K562 (cell line): ENCODE results near the gene RPP21. TPM values are rescaled to one million over a fixed set of nuclear protein-coding genes. Genes with fewer than 3 reads are reported as not detected.

ENCODE experiments used
- CREB3 ChIP-seq: fragments of 450-650 bp; conservative IDR thresholded peaks from 2 replicates; pipeline ENCODE4 v1.6.1; 2016; ENCODE audit warnings: missing genetic modification characterization, low read depth, mild to moderate bottlenecking, missing compliant biosample characterization, moderate library complexity
- ETS2 ChIP-seq: IDR thresholded peaks from 2 replicates; pipeline ENCODE4 v1.6.1; 2016; ENCODE audit warnings: borderline replicate concordance, missing genetic modification characterization, mild to moderate bottlenecking, moderate library complexity, missing compliant biosample characterization; ENCODE audit not compliant: poor library complexity, severe bottlenecking
- FIP1L1 ChIP-seq: fragments of 200-400 bp; formaldehyde crosslinking; IDR thresholded peaks from 2 replicates; pipeline ENCODE4 v1.6.1; 2018; ENCODE audit warnings: mild to moderate bottlenecking, low read depth, low read length; ENCODE audit not compliant: poor library complexity, severe bottlenecking
- RUNX1 ChIP-seq: sonication (generic); IDR thresholded peaks from 2 replicates; pipeline ENCODE4 v1.6.1; 2016; ENCODE audit warnings: antibody characterized with exemption, low read depth
- SAFB ChIP-seq: fragments of 200-400 bp; formaldehyde crosslinking; IDR thresholded peaks from 2 replicates; pipeline ENCODE4 v1.6.1; 2017; ENCODE audit warnings: low read depth, low read length, borderline replicate concordance
- SUPT5H ChIP-seq: fragments of 450-650 bp; IDR thresholded peaks from 2 replicates; pipeline ENCODE4 v1.6.1; 2016
- TARDBP ChIP-seq: fragments of 450-650 bp; IDR thresholded peaks from 2 replicates; pipeline ENCODE4 v1.6.1; 2016
- WHSC1 ChIP-seq: IDR thresholded peaks from one replicate; pipeline ENCODE4 v1.6.1; 2012; ENCODE audit warnings: low read length, control low read depth, inconsistent platforms
- polyA plus RNA-seq, 8 experiments: library from polyadenylated mRNA; depleted of rRNA in 4 of 8; stranded (reverse) in 5 of 8; unstranded in 3 of 8; fragments of >200 nt; fragmentation: Nextera tagmentation in 2 of 8; fragmentation: Illumina TruSeq in 1 of 8; extraction: Ambion mirVana in 2 of 8; extraction: Trizol in 1 of 8; gene quantifications; 2 replicates each; pipeline versions ENCODE4 v1.2.1 to v1.2.3, GENCODE V29; 2011 to 2014; ENCODE audit warnings: inconsistent platforms in 1 of 8, missing spikeins in 1 of 8
- total RNA-seq, 7 experiments: library from RNA; depleted of rRNA in 6 of 7; stranded (reverse); fragments of >200 nt in 6 of 7; fragmentation: Illumina TruSeq in 2 of 7; extraction: Trizol in 2 of 7; gene quantifications; 2 replicates each; pipeline versions ENCODE4 v1.2.1 to v1.2.3, GENCODE V29; 2011 to 2021; ENCODE audit warnings: low replicate concordance in 1 of 7
- TF ChIP-seq, protein P1 (sequence below), 2 experiments: fragments of 200-800 bp in 1 of 2; sonication (Bioruptor generic) in 1 of 2; sonication (generic) in 1 of 2; formaldehyde crosslinking in 1 of 2; IDR thresholded peaks in 1 of 2; conservative IDR thresholded peaks in 1 of 2; 2 replicates each; pipeline versions ENCODE4 v1.5.0 to v1.6.1; 2016 to 2020; ENCODE audit warnings: missing compliant biosample characterization in 1 of 2, missing genetic modification characterization in 1 of 2, missing genetic modification reagents in 1 of 2
- TF ChIP-seq, protein P2 (sequence below): fragments of 450-650 bp; IDR thresholded peaks from 2 replicates; pipeline ENCODE4 v1.6.1; 2016; ENCODE audit warnings: mild to moderate bottlenecking, moderate library complexity
- TF ChIP-seq, protein P3 (sequence below): sonication (generic); formaldehyde crosslinking; IDR thresholded peaks from 2 replicates; pipeline ENCODE4 v1.9.0; 2022; ENCODE audit warnings: mild to moderate bottlenecking, missing genetic modification reagents

The RPP21 gene
- total and polyA plus RNA-seq, 9 of the 15 experiments (the other 6 are each of a cell fraction or from before 2014, with no cell fraction given) = 62.1 to 362 (median 166) TPM

DNA sequence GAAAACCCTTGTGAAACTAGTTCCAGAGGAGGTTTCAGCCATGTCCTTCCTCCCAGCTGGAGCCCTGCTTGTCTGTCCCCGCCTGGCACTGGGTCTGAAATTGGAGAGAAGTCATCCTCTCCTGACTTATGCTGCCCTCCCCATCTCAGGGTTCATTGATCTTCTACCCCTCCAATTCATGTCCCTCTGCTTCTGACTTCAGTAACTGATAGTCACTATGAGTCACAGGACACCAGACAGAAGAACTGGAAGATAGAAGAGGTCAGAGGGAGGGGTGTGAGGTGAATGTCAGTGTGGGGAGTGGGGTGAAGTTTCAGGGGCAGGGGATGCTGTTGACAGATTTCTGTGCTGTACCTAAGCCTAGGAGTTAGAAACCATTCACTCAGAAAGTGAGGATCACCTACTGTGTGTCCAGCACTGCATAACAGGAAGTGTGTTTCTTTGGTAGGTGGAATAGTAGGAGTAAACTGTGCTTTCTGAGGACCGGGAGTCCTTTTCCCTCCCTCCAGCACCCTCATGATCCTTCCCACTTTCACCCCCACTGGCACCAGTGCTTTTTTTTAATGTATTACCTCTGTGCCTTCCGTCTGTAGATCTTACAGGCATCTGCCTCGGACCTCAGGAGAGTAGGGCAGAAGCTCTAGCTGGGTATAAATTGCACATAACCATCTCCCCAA lies 627 bp upstream of the RPP21 start (continued):
- TF ChIP-seq WHSC1 = no peak
- no peak for TF ChIP-seq FIP1L1
- TF ChIP-seq, protein P1, sequence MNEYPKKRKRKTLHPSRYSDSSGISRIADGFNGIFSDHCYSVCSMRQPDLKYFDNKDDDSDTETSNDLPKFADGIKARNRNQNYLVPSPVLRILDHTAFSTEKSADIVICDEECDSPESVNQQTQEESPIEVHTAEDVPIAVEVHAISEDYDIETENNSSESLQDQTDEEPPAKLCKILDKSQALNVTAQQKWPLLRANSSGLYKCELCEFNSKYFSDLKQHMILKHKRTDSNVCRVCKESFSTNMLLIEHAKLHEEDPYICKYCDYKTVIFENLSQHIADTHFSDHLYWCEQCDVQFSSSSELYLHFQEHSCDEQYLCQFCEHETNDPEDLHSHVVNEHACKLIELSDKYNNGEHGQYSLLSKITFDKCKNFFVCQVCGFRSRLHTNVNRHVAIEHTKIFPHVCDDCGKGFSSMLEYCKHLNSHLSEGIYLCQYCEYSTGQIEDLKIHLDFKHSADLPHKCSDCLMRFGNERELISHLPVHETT (CRISPR knock-in tag; conservative IDR thresholded peaks at IDR 0.05 in 1 of 2, IDR thresholded peaks at IDR 0.05 in 1 of 2) = no peak
- no peak for TF ChIP-seq SUPT5H
- peak; percentile 60; the same call in 1 of the 2 replicates for TF ChIP-seq CREB3
- TF ChIP-seq SAFB = no peak
- no peak for TF ChIP-seq ETS2 (tag)
- no peak for TF ChIP-seq RUNX1
- no peak for TF ChIP-seq TARDBP
- TF ChIP-seq, protein P2, sequence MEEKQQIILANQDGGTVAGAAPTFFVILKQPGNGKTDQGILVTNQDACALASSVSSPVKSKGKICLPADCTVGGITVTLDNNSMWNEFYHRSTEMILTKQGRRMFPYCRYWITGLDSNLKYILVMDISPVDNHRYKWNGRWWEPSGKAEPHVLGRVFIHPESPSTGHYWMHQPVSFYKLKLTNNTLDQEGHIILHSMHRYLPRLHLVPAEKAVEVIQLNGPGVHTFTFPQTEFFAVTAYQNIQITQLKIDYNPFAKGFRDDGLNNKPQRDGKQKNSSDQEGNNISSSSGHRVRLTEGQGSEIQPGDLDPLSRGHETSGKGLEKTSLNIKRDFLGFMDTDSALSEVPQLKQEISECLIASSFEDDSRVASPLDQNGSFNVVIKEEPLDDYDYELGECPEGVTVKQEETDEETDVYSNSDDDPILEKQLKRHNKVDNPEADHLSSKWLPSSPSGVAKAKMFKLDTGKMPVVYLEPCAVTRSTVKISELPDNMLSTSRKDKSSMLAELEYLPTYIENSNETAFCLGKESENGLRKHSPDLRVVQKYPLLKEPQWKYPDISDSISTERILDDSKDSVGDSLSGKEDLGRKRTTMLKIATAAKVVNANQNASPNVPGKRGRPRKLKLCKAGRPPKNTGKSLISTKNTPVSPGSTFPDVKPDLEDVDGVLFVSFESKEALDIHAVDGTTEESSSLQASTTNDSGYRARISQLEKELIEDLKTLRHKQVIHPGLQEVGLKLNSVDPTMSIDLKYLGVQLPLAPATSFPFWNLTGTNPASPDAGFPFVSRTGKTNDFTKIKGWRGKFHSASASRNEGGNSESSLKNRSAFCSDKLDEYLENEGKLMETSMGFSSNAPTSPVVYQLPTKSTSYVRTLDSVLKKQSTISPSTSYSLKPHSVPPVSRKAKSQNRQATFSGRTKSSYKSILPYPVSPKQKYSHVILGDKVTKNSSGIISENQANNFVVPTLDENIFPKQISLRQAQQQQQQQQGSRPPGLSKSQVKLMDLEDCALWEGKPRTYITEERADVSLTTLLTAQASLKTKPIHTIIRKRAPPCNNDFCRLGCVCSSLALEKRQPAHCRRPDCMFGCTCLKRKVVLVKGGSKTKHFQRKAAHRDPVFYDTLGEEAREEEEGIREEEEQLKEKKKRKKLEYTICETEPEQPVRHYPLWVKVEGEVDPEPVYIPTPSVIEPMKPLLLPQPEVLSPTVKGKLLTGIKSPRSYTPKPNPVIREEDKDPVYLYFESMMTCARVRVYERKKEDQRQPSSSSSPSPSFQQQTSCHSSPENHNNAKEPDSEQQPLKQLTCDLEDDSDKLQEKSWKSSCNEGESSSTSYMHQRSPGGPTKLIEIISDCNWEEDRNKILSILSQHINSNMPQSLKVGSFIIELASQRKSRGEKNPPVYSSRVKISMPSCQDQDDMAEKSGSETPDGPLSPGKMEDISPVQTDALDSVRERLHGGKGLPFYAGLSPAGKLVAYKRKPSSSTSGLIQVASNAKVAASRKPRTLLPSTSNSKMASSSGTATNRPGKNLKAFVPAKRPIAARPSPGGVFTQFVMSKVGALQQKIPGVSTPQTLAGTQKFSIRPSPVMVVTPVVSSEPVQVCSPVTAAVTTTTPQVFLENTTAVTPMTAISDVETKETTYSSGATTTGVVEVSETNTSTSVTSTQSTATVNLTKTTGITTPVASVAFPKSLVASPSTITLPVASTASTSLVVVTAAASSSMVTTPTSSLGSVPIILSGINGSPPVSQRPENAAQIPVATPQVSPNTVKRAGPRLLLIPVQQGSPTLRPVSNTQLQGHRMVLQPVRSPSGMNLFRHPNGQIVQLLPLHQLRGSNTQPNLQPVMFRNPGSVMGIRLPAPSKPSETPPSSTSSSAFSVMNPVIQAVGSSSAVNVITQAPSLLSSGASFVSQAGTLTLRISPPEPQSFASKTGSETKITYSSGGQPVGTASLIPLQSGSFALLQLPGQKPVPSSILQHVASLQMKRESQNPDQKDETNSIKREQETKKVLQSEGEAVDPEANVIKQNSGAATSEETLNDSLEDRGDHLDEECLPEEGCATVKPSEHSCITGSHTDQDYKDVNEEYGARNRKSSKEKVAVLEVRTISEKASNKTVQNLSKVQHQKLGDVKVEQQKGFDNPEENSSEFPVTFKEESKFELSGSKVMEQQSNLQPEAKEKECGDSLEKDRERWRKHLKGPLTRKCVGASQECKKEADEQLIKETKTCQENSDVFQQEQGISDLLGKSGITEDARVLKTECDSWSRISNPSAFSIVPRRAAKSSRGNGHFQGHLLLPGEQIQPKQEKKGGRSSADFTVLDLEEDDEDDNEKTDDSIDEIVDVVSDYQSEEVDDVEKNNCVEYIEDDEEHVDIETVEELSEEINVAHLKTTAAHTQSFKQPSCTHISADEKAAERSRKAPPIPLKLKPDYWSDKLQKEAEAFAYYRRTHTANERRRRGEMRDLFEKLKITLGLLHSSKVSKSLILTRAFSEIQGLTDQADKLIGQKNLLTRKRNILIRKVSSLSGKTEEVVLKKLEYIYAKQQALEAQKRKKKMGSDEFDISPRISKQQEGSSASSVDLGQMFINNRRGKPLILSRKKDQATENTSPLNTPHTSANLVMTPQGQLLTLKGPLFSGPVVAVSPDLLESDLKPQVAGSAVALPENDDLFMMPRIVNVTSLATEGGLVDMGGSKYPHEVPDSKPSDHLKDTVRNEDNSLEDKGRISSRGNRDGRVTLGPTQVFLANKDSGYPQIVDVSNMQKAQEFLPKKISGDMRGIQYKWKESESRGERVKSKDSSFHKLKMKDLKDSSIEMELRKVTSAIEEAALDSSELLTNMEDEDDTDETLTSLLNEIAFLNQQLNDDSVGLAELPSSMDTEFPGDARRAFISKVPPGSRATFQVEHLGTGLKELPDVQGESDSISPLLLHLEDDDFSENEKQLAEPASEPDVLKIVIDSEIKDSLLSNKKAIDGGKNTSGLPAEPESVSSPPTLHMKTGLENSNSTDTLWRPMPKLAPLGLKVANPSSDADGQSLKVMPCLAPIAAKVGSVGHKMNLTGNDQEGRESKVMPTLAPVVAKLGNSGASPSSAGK = no peak
- TF ChIP-seq, protein P3, sequence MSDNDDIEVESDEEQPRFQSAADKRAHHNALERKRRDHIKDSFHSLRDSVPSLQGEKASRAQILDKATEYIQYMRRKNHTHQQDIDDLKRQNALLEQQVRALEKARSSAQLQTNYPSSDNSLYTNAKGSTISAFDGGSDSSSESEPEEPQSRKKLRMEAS (CRISPR knock-in tag) = no peak
